GM12878 (cell line): ENCODE results near the gene PCSK5. TPM values are rescaled to one million over a fixed set of nuclear protein-coding genes. Genes with fewer than 3 reads are reported as not detected.

Experiments used
- ATAC-seq: fragments of 200-7000 bp; cut with Tn5 transposase; 3 replicates; pipeline ENCODE4 v1.9.1; 2020; ENCODE audit warnings: mild to moderate bottlenecking, moderate library complexity
- BruUV-seq: library from RNA; stranded (reverse); fragments of 400-500 nt; replicated peaks from 2 replicates; lab custom pipeline; 2021; lab: Mats Ljungman, UMichigan
- CTCF ChIA-PET: fragments of 300-600 bp; sonication (Branson Sonifier 250); formaldehyde crosslinking; extraction: SDS; loops from one replicate; lab custom pipeline; 2021; ENCODE audit warnings: inconsistent platforms; lab: Yijun Ruan, JAX
- POLR2A ChIA-PET: fragments of 350-600 bp; formaldehyde crosslinking; extraction: SDS; loops from one replicate; lab custom pipeline; 2021; ENCODE audit warnings: inconsistent platforms; lab: Charles Lee
- RAD21 ChIA-PET: fragments of 300-600 bp; sonication (Branson Sonifier 250); formaldehyde crosslinking; loops from one replicate; lab custom pipeline; 2023; ENCODE audit warnings: antibody characterized with exemption; ENCODE audit not compliant: unreplicated experiment; lab: Charles Lee
- SMC1A ChIA-PET: fragments of 300-600 bp; sonication (Branson Sonifier 250); formaldehyde crosslinking; loops from one replicate; lab custom pipeline; 2023; ENCODE audit not compliant: unreplicated experiment, uncharacterized antibody; lab: Charles Lee
- DNase-seq: peaks from one replicate; pipeline ENCODE4 v3.0.0-alpha.2; 2011; ENCODE audit warnings: low read depth, low spot score
- FAIRE-seq: peaks from 3 replicates; lab custom pipeline; 2011; peaks lifted over from hg19 to GRCh38; lab: Jason Lieb, UNC
- H2AFZ ChIP-seq: 2 replicates; pipeline ENCODE4 v1.6.0; 2011; ENCODE audit warnings: low read depth, low read length, control low read depth; ENCODE audit not compliant: control insufficient read depth
- H3K27ac ChIP-seq: 2 replicates; pipeline ENCODE4 v1.5.1; 2011; ENCODE audit warnings: control low read depth; ENCODE audit not compliant: control insufficient read depth, insufficient read depth
- H3K27me3 ChIP-seq, 2 experiments: replicated peaks in 1 of 2; 2 replicates each; pipeline versions ENCODE4 v1.6.0 to v1.6.1; 2011; ENCODE audit warnings: low read length in 1 of 2; ENCODE audit not compliant: control insufficient read depth in 2 of 2, insufficient read depth in 2 of 2
- H3K36me3 ChIP-seq, 2 experiments: 2 replicates each; pipeline ENCODE4 v1.5.1; 2011; ENCODE audit warnings: low read length in 1 of 2; ENCODE audit not compliant: control insufficient read depth in 2 of 2, insufficient read depth in 2 of 2
- H3K4me1 ChIP-seq: 2 replicates; pipeline ENCODE4 v1.6.1; 2011; ENCODE audit warnings: mild to moderate bottlenecking, low read length, moderate library complexity, mixed read lengths; ENCODE audit not compliant: control insufficient read depth, insufficient read depth
- H3K4me2 ChIP-seq: 2 replicates; pipeline ENCODE4 v1.6.0; 2011; ENCODE audit warnings: control low read depth; ENCODE audit not compliant: control insufficient read depth, insufficient read depth
- H3K4me3 ChIP-seq: fragments of 200-600 bp; sonication (generic); 2 replicates; pipeline ENCODE4 v1.5.1; 2016
- H3K79me2 ChIP-seq: 2 replicates; pipeline ENCODE4 v1.6.0; 2011; ENCODE audit warnings: low read length; ENCODE audit not compliant: control insufficient read depth, insufficient read depth
- H3K9ac ChIP-seq: 2 replicates; pipeline ENCODE4 v1.8.0; 2011; ENCODE audit warnings: low read length, control low read depth, mixed read lengths; ENCODE audit not compliant: control insufficient read depth, insufficient read depth
- H3K9me3 ChIP-seq: replicated peaks from 3 replicates; pipeline ENCODE4 v1.5.1; 2011; ENCODE audit warnings: mild to moderate bottlenecking, low read length; ENCODE audit not compliant: control insufficient read depth, insufficient read depth
- H4K20me1 ChIP-seq: 2 replicates; pipeline ENCODE4 v1.6.0; 2011; ENCODE audit not compliant: control insufficient read depth, insufficient read depth
- BCLAF1 ChIP-seq: fragments of 450-650 bp; IDR thresholded peaks from 2 replicates; pipeline ENCODE4 v1.6.1; 2017; ENCODE audit warnings: antibody characterized with exemption, mild to moderate bottlenecking, moderate library complexity
- MYC ChIP-seq: IDR thresholded peaks from 2 replicates; pipeline ENCODE4 v1.6.1; 2011; ENCODE audit warnings: mild to moderate bottlenecking, low read length, moderate library complexity, inconsistent platforms; ENCODE audit not compliant: insufficient read depth, insufficient replicate concordance, insufficient read length, severe bottlenecking
- NR2F1 ChIP-seq: fragments of 450-650 bp; conservative IDR thresholded peaks from 2 replicates; pipeline ENCODE4 v1.6.1; 2017; ENCODE audit warnings: mild to moderate bottlenecking
- POLR2AphosphoS2 ChIP-seq: IDR thresholded peaks from 2 replicates; pipeline ENCODE4 v1.6.1; 2011; ENCODE audit warnings: low read depth, mild to moderate bottlenecking, low read length, improper control_type of control experiment, moderate library complexity
- TAF1 ChIP-seq: IDR thresholded peaks from 2 replicates; pipeline ENCODE4 v1.6.1; 2011; ENCODE audit warnings: mild to moderate bottlenecking, low read depth, low read length, borderline replicate concordance
- YY1 ChIP-seq: IDR thresholded peaks from 2 replicates; pipeline ENCODE4 v1.6.1; 2011; ENCODE audit warnings: low read depth, mild to moderate bottlenecking, low read length
- ZBED1 ChIP-seq: IDR thresholded peaks from 2 replicates; pipeline ENCODE4 v1.6.1; 2016; ENCODE audit warnings: borderline replicate concordance
- ZNF384 ChIP-seq: IDR thresholded peaks from 2 replicates; pipeline ENCODE4 v1.6.1; 2012; ENCODE audit warnings: low read depth, mild to moderate bottlenecking, low read length, improper control_type of control experiment, borderline replicate concordance
- ZNF622 ChIP-seq: fragments of 450-650 bp; IDR thresholded peaks from 2 replicates; pipeline ENCODE4 v1.6.1; 2017; ENCODE audit warnings: mild to moderate bottlenecking, inconsistent platforms
- WGBS: methylation state at CpG from one replicate; pipeline ENCODE4 v1.1.6; 2016; ENCODE audit warnings: low lambda C conversion rate; ENCODE audit not compliant: insufficient replicate concordance, insufficient coverage; ENCODE audit errors: missing lambda C conversion rate; 5-methylcytosine and 5-hydroxymethylcytosine counted together
- in situ Hi-C: fragments of 300-500 bp; cut with MboI; formaldehyde crosslinking; loops from 9 replicates; pipeline ENCODE4 v1.14.3; 2018; ENCODE audit warnings: mixed read lengths
- intact Hi-C: fragments of 100-400 bp; cut with micrococcal nuclease; formaldehyde crosslinking; loops from one replicate; pipeline ENCODE4 v1.14.2; 2022; ENCODE audit not compliant: unreplicated experiment
- polyA plus RNA-seq, 11 experiments: library from polyadenylated mRNA; depleted of rRNA in 4 of 11; unstranded in 6 of 11; stranded (reverse) in 5 of 11; fragments of >200 nt; fragmentation: Nextera tagmentation in 4 of 11; fragmentation: Illumina TruSeq in 1 of 11; extraction: Ambion mirVana in 4 of 11; extraction: Trizol in 1 of 11; gene quantifications; 1 replicate in 1 of 11; 2 replicates in 10 of 11; pipeline versions ENCODE4 v1.2.1 to v1.2.3, GENCODE V29; 2011 to 2016; ENCODE audit warnings: inconsistent platforms in 2 of 11, missing spikeins in 2 of 11, low read depth in 1 of 11
- total RNA-seq, 4 experiments: library from RNA; depleted of rRNA in 3 of 4; stranded (reverse); fragments of >200 nt in 3 of 4; fragmentation: Illumina TruSeq in 1 of 4; extraction: Trizol in 1 of 4; gene quantifications; 2 replicates each; pipeline versions ENCODE4 v1.2.1 to v1.2.3, GENCODE V29; 2013 to 2021
- TF ChIP-seq, protein P1 (sequence below): IDR thresholded peaks from 2 replicates; pipeline ENCODE4 v1.6.1; 2011; ENCODE audit warnings: low read depth, low read length, improper control_type of control experiment, borderline replicate concordance
- TF ChIP-seq, protein P2 (sequence below): fragments of 150-350 bp; IDR thresholded peaks from 2 replicates; pipeline ENCODE4 v1.6.1; 2014; ENCODE audit warnings: mild to moderate bottlenecking, low read depth, low read length

PCSK5 gene
- total and polyA plus RNA-seq, 10 of the 15 experiments (the other 5 are each of a cell fraction or from before 2014, with no cell fraction given) = 0.01 to 0.13 (median 0.04) TPM; not detected in 3

DNA sequence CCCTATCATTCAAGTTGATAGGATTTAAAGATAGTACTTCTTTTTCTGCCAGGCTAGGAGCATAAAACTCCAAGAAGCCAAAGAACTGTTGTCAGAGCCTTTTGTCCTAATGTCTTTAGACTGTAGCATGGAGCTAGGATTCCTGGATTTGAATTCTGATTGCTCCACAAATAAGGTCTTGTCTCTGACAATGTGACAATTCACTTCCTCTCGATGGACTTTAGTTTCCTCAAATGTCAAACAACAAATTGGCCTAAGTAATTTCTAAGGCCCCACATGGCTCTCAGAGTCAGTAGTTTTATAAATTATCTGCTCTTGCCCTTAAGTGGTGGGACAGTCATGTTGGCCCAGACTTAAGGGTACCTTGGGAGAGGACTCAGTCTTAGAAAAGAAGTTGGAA lies 467.1 kb downstream of the PCSK5 start:
- Histone ChIP-seq H3K79me2 (no peaks in the 10 kb centered on the region), H3K27ac (no peak overlapping the region), H3K27me3 (peaks cover 1 to 4% of the 10 kb centered on the region in 2 experiments; a peak in 2 of 4 replicates), H3K9ac (no peak overlapping the region), H3K9me3 (no peaks in the 10 kb centered on the region), H2AFZ (no peak overlapping the region), H3K4me1 (no peaks in the 10 kb centered on the region), H3K4me3 (no peak overlapping the region), H3K4me2 (no peak overlapping the region), H3K36me3 (no peaks in the 10 kb centered on the region), H4K20me1 (no peaks in the 10 kb centered on the region)
- BruUV-seq = no TSS peak
- in situ Hi-C loops (no loop called here), intact Hi-C loops (no loop called here)
- DNase-seq (no peak), ATAC-seq (no peak), FAIRE-seq (no peak)
- ChIA-PET CTCF (interaction anchor here (1.5 kb wide), 1 partner anchor 11 kb away, joined by 3 read pairs; no protein-coding TSS in a partner anchor), RAD21 (no interaction called here), POLR2A (no interaction called here), SMC1A (no interaction called here)
- 33% methylated on average over 1 of the region's 1 CpG for WGBS
- no peak for TF ChIP-seq POLR2AphosphoS2
- TF ChIP-seq ZBED1 = no peak

- Histone ChIP-seq H3K4me1 (no peaks in the 10 kb centered on the region), H3K27me3 (peaks cover 1 to 4% of the 10 kb centered on the region in 2 experiments; a peak in 2 of 4 replicates), H3K4me2 (no peak overlapping the region), H3K79me2 (no peaks in the 10 kb centered on the region), H3K9ac (no peak overlapping the region), H4K20me1 (no peaks in the 10 kb centered on the region), H2AFZ (no peak overlapping the region), H3K27ac (no peak overlapping the region), H3K4me3 (no peak overlapping the region), H3K9me3 (no peaks in the 10 kb centered on the region), H3K36me3 (no peaks in the 10 kb centered on the region)
- intact Hi-C loops (no loop called here), in situ Hi-C loops (no loop called here)
- SMC1A ChIA-PET = no interaction called here
- BruUV-seq = no TSS peak
- DNase-seq = no peak
- WGBS = 33% methylated on average over 10 of the region's 10 CpGs
- POLR2A ChIA-PET = no interaction called here
- no peak for ATAC-seq
- CTCF ChIA-PET = interaction anchor here (1.3 kb wide), 1 partner anchor 12 kb away, joined by 3 read pairs; no protein-coding TSS in a partner anchor
- RAD21 ChIA-PET = interaction anchor here (0.6 kb wide), 1 partner anchor 1680 kb away, joined by 3 read pairs; no protein-coding TSS in a partner anchor
- FAIRE-seq = no peak
- TF ChIP-seq BCLAF1 = no peak
- TF ChIP-seq ZNF622 = no peak
- no peak for TF ChIP-seq ZNF384
- TF ChIP-seq YY1 = no peak
- TF ChIP-seq, protein P1, sequence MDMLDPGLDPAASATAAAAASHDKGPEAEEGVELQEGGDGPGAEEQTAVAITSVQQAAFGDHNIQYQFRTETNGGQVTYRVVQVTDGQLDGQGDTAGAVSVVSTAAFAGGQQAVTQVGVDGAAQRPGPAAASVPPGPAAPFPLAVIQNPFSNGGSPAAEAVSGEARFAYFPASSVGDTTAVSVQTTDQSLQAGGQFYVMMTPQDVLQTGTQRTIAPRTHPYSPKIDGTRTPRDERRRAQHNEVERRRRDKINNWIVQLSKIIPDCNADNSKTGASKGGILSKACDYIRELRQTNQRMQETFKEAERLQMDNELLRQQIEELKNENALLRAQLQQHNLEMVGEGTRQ = no peak
- TF ChIP-seq TAF1 = no peak
- no peak for TF ChIP-seq NR2F1
- no peak for TF ChIP-seq MYC
- TF ChIP-seq, protein P2, sequence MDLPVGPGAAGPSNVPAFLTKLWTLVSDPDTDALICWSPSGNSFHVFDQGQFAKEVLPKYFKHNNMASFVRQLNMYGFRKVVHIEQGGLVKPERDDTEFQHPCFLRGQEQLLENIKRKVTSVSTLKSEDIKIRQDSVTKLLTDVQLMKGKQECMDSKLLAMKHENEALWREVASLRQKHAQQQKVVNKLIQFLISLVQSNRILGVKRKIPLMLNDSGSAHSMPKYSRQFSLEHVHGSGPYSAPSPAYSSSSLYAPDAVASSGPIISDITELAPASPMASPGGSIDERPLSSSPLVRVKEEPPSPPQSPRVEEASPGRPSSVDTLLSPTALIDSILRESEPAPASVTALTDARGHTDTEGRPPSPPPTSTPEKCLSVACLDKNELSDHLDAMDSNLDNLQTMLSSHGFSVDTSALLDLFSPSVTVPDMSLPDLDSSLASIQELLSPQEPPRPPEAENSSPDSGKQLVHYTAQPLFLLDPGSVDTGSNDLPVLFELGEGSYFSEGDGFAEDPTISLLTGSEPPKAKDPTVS = no peak
Measured at GRCh38 chr9:76358628-76359280, 468.3 kb downstream of the PCSK5 start.
